ENCODE data around the gene SNX15.
"Not testable (repeated sequence)": the region's sequence is repeated elsewhere in the genome, so short reads cannot be mapped to it uniquely, and the experiment has no call there.

SNX15 gene

GRCh38 chr11:65016705-65017104 lies 10.5 kb upstream of the SNX15 start:
- DNase-seq (ENCODE audit: low read depth) = no peak

DNA sequence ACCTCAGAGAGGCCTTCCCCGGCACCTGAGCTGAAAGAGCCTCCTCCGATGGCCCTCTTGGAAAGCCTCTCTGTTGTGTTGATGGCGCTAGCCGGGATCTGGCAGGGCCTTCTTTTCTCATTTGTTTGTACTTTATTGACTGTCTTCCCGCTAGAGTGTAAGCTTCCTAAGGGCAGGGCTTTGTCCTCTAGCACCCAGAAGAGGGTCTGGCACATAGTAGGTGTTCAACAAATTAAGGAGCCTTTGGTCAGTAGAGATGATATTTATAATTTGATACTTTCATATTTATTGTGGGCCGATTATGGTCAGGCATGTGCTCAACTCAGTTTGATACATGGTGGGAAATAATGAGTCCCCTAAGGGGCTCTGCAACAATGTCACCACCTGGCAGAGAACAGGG lies 9.3 kb upstream of the SNX15 start:
- DNase-seq (ENCODE audit: low read depth) = no peak

DNA sequence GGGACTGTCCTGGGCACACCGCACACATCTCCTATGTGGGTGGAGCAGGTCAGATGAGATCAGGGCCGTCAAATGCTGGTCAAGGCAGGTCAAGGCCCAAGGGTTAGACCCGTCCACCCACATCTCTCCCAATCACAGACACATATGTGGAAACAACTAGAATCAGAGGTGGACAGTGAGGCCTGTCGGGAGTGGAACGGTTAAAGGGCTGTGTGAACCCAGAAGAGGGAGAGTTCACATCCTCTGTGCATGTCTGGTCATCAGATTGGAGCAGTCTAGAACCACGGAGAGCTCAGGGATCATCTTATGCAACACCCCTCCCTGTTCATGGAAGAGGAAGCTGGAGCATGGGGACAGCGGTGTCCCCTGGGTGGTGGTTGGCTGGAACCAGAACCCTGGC lies 7.4 kb upstream of the SNX15 start:
- no peak for DNase-seq (ENCODE audit: low read depth)

- no peak for DNase-seq (ENCODE audit: low read depth)
Observed at GRCh38 chr11:65021003-65021402, 6.2 kb upstream of the SNX15 start.

- no peak for DNase-seq (ENCODE audit: low read depth)
Observed at GRCh38 chr11:65021509-65021908, 5.7 kb upstream of the SNX15 start.

DNA sequence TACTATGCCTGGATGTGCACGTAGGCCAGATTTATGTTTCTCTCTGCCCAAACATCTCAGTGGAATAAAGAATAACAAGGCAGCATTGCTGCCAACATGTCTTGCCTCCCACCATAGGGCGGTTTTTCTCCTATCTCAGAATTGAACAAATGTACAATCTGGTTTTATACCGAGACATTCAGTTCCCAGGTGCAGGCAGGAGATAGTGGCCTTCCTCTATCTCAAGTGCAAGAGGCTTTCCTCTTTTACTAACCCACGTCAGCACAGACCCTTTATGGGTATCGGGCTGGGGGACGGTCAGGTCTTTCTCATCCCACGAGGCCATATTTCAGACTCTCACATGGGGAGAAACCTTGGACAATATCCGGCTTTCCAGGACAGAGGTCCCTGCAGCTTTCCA lies 3.7 kb upstream of the SNX15 start:
- not testable (repeated sequence) for DNase-seq (ENCODE audit: low read depth)

GRCh38 chr11:65026810-65027209 lies 429 bp upstream of the SNX15 start:
- no peak for DNase-seq (ENCODE audit: low read depth)

DNA sequence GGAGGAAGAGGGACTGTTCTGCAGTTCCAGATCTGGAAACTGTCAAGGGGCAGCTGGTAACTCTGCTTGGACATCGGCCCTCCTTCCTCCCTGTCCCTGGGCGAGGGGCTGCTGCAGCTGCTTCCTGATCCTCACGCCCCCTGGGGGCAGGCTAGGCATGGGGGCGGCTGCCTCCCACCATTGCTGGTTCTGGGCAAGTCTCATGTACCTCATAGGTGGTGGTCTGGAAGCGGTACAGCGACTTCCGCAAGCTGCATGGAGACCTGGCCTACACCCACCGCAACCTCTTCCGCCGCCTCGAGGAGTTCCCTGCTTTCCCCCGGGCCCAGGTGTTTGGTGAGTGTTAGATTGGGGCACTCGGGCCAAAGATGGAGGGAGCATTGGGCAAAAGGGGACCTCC lies 5.0 kb downstream of the SNX15 start:
- no peak for DNase-seq (ENCODE audit: low read depth)

DNA sequence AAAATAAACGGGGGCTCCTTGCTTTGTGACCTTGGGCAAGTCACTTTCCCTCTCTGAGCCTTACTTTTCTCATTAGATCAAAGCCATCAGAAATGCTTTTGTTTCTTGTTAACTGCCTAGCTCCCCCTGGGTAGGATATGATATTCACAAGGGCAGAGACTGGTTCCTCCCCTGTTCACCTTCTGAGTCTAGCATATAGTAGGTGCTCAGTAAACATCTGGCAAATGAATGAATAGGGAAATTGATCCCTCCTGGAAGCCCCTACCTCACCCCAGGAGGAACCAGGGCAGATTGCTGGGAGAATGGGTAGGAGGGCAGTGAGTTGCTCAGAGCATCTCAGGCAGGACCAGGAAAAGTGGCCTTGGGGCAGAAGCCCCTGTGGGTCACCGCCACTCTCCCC lies 7.2 kb downstream of the SNX15 start:
- no peak for DNase-seq (ENCODE audit: low read depth)

- no peak for DNase-seq (ENCODE audit: low read depth)
Observed at GRCh38 chr11:65035579-65035978, 8.3 kb downstream of the SNX15 start.

DNA sequence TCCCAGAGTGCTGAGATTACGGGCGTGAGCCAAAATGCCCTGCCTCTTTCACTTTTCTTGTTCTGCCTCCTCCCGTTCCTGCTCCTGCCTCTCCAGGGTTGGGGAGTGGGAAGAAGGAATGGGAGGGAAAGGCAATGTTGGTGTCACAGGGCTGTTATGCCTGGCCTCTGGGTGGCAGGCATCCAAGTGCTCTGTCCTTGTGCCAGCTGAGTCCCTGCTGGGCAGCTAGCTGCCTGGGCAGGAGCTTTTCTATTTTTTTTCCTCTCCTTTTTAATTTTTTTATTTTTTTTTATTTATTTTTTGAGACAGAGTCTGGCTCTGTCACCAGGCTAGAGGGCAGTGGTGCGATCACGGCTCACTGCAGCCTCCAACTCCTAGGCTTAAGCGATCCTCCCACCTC lies 9.7 kb downstream of the SNX15 start:
- DNase-seq (ENCODE audit: low read depth) = no peak

DNA sequence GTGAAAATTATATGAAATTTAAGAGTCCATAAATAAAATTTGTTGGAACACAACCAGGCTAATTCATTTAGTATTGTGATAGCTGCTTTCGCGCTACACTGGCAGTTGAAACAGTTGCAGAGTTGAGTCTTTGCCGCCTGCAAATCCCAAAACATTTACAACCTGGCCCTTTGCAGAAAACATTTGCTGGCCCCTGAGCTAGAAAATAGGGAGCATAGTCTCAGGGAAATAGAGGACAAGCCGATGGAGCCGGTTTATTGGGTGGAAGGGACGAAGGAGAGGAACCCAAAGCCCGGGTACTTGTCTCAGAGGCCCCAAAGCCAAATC lies 13.2 kb downstream of the SNX15 start:
- no peak for DNase-seq (ENCODE audit: low read depth)

- peak; percentile 91 for DNase-seq (ENCODE audit: low read depth)
Observed at GRCh38 chr11:65040847-65041622, 13.8 kb downstream of the SNX15 start, which contains the start of gene SAC3D1. Gene SAC3D1 (plus strand): TSS chr11:65041210. CDS start chr11:65041293, 83 bp downstream.

DNA sequence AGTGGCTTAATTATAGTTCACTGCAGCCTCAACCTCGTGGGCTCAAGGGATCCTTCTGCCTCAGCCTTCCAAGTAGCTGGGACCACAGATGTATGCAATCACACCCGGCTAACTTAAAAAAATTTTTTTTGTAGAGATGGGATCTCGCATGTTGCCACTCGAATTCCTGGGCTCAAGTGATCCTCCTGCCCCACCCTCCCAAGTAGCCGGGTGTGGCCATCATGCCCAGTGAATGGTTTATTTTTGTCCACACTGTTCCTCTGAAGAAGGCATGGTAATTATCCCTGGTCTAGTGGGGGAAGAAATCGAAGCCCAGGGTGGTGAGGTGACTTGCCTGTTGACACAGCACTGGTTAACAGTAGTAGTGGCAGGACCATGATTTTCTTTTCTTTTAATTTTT lies 15.7 kb downstream of the SNX15 start:
- DNase-seq (ENCODE audit: low read depth) = no peak

DNA sequence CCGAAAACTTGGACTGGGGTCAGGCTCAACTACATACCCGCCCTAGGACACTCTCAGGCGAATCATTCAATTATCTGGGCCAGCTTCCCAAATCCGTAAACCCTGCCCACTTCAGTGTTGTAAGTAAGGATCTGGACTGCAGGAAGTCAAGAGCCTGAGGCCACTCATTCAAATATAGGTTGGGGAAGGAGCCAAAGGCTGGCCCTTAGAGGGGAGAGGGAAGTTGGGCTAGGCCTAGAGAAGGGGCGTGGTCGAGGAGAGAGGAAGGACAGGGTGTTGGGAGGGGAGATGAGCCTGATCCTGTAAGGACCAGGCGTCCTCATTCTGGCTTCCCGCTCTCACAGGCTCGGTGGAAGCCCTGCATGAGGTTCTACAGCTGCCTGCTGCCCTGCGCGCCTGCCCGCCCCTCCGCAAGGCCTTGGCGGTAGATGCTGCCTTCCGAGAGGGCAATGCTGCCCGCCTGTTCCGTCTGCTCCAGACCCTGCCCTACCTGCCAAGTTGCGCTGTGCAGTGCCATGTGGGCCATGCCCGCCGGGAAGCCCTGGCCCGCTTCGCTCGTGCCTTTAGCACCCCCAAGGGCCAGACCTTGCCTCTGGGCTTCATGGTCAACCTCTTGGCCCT lies 16.8 kb downstream of the SNX15 start:
- DNase-seq (ENCODE audit: low read depth) = no peak

GRCh38 chr11:65045061-65045460 lies 17.8 kb downstream of the SNX15 start:
- DNase-seq (ENCODE audit: low read depth) = no peak

GRCh38 chr11:65045728-65046127 lies 18.5 kb downstream of the SNX15 start:
- no peak for DNase-seq (ENCODE audit: low read depth)

DNA sequence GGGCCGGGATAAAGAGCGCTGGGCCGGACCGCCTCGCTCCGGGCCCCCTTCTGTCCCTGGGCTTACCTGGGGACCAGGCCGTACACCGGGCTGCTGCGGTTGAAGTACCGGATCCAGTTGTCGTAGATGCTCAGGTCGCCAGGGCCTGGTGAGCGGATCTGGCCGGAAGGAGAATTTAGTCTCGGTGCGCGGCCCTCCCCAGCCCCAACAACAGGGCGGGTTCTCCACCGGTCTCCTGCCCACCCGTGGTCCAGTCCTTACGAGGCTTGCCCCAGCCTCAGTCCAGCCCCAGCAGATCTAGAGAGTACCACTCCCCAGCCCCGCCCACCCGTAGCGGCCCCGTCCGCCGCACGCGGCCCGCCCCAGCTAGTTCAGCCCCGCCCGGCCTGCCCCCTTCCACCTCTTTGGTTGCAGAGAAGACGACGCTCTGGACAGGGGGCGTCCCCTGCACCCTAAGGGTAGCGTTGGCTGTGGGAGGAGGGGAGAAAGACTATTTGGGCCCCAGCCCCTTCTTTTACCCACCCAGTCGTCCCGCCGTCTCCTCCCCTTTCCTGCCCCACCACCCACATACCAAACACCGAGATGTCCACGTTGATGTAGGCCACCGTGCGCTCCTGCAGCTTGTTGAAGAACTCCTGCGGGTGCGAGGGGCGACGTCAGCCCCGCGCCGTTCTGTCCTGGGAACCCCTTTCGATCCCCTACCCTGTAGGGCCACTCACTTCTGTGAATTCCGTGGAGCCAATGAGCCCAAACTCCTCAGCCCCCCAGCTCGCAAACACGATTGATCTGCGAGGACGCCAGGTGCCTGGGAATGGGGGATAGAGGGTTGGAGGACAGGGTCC lies 20.6 kb downstream of the SNX15 start:
- no peak for DNase-seq (ENCODE audit: low read depth)

DNA sequence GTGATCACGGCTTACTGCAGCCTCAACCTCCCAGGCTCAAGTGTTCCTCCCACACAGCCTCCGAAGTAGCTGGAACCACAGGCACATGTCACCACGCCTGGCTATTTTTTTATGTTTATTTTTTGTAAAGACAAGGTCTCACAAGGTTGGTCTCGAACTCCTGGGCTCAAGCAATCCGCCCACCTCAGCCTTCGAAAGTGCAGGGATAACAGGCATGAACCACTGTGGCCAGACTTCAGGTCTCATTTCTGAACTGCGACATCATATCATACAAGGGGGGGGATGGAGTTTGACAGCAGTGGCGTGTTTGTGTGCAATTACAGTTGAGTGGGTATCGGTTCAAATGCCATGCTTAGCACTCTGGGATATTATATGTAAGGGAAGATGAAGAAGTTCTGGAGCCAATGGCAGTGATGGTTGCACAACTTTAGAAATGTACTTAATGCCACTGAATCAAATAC lies 24.2 kb downstream of the SNX15 start:
- no peak for DNase-seq (ENCODE audit: low read depth)

GRCh38 chr11:65053827-65054508 lies 26.7 kb downstream of the SNX15 start:
- no peak for DNase-seq (ENCODE audit: low read depth)

DNA sequence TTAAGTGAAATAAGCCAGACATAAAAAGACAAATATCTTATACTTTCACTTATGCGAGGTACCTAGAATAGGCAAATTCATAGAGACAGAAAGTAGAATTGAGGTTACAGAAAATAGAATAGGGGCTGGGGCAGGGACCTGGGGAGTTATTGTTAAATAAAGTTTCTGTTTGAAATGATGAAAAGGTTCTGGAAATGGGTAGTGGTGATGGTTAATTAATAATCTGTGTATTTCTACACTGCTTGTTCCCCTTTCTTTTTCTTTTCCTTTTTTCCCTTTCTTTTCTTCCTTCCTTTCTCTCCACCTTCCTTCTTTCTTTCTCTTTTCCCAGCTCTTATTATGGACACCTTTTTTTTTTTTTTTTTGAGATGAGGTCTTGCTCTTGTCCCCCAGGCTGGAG lies 28.3 kb downstream of the SNX15 start:
- DNase-seq (ENCODE audit: low read depth) = no peak

DNA sequence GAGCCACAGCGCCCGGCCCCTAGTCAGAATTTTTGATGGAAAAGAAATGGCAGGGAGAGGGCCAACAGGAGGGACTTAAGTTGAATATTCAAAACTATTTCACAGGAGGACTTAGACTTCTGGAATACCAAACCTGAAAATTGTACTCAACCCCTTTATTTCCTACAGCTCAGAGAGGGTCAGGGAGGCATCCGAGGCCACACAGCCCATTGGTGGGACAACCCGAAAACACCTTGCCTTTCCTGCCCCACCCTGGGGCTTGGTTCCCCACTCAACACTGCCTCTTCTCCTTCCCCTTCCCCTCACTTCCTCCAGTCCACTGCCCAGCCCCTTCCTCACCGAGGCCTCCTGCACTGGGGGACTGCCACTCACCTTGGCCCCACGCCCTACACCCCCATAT lies 29.8 kb downstream of the SNX15 start:
- DNase-seq (ENCODE audit: low read depth) = no peak
